ENCODE results near the gene MAP9. TPM values are rescaled to one million over a fixed set of nuclear protein-coding genes. Genes with fewer than 3 reads are reported as not detected.

Gene MAP9
- total RNA-seq, 1 donor from 2014 or later, result 4.2 TPM

GRCh38 chr4:155383541-155383940, 6.8 kb upstream of the MAP9 start:
- no peak for FAIRE-seq
- TF ChIP-seq, protein P1, sequence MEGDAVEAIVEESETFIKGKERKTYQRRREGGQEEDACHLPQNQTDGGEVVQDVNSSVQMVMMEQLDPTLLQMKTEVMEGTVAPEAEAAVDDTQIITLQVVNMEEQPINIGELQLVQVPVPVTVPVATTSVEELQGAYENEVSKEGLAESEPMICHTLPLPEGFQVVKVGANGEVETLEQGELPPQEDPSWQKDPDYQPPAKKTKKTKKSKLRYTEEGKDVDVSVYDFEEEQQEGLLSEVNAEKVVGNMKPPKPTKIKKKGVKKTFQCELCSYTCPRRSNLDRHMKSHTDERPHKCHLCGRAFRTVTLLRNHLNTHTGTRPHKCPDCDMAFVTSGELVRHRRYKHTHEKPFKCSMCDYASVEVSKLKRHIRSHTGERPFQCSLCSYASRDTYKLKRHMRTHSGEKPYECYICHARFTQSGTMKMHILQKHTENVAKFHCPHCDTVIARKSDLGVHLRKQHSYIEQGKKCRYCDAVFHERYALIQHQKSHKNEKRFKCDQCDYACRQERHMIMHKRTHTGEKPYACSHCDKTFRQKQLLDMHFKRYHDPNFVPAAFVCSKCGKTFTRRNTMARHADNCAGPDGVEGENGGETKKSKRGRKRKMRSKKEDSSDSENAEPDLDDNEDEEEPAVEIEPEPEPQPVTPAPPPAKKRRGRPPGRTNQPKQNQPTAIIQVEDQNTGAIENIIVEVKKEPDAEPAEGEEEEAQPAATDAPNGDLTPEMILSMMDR (IDR thresholded peaks at IDR 0.05; ENCODE audit: insufficient read depth, low read length, severe bottlenecking), result no peak

GRCh38 chr4:155377276-155377675, 511 bp upstream of the MAP9 start:
- Histone ChIP-seq H3K36me3 (ENCODE audit: control insufficient read depth, insufficient read depth, low read length) (no peaks in the 10 kb centered on the region), H3K4me3 (ENCODE audit: low read depth, low read length) (peak overlapping the region; percentile 60), H3K27me3 (ENCODE audit: control insufficient read depth, insufficient read depth, low read length) (no peaks in the 10 kb centered on the region)
- TF ChIP-seq, protein P1 (IDR thresholded peaks at IDR 0.05; ENCODE audit: insufficient read depth, low read length, severe bottlenecking), result no peak
- DNase-seq (ENCODE audit: low read depth) (peak; percentile 58), FAIRE-seq (no peak)

More at GRCh38 chr4:155383541-155383940, 6.8 kb upstream of the MAP9 start:
- H3K36me3 ChIP-seq (ENCODE audit: control insufficient read depth, insufficient read depth, low read length), result no peaks in the 10 kb centered on the region
- no peak overlapping the region for H3K4me3 ChIP-seq (ENCODE audit: low read depth, low read length)
- DNase-seq (ENCODE audit: low read depth), result no peak
- H3K27me3 ChIP-seq (ENCODE audit: control insufficient read depth, insufficient read depth, low read length), result no peaks in the 10 kb centered on the region

DNA sequence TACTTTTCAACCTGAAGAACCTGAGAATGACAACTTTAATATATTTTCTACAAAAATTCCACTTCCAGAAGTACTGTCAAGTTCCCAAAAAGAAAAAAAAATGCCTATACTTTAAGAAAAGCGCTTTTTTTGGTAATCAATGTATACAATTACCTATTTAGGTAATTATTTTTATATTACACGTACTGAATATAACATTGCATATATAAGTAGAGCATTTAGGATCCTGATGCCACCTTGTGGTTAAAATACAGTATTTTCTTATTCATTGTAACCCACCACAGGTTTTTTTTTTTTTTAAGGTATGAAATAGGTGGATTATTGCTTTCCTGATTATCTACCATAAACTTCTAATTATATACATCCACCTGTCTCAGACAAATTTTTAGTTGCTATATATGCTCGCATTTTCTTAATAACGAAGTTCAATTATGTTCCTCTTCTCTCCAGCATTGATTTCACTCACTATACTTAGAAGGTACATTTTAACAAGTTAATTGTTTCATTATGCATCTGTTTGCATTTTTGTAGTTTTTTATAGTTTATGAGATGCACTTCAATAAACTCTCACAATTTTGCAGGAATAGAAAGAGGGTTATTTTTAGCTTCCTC, 5.2 kb downstream of the MAP9 start:
- peak; percentile 47 for DNase-seq (ENCODE audit: low read depth)
- TF ChIP-seq, protein P1 (IDR thresholded peaks at IDR 0.05; ENCODE audit: insufficient read depth, low read length, severe bottlenecking), result peak; percentile 16
- H3K4me3 ChIP-seq (ENCODE audit: low read depth, low read length), result no peak overlapping the region
- FAIRE-seq, result no peak
- peaks cover 2% of the 10 kb centered on the region for H3K36me3 ChIP-seq (ENCODE audit: control insufficient read depth, insufficient read depth, low read length)
- H3K27me3 ChIP-seq (ENCODE audit: control insufficient read depth, insufficient read depth, low read length), result no peaks in the 10 kb centered on the region

DNA sequence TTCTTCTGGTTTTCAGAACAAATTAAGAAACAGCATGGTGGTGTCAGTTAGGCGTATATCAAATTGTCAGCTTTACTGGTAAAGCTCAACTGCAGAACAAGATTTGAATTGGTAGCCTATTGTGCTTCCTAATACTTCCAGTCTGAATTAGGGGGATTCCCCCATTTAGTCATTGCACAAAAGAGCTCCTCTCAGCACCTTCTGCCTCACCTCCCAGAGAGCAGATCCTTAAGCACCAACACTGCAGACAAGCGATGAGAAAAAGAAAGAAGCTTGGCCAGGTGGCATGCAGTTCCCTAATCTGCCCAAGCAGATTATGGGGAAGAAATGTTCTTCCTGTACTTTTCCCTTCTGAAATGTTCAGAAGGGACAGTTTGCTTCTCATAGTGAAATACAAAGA, 9.2 kb downstream of the MAP9 start:
- no peaks in the 10 kb centered on the region for H3K27me3 ChIP-seq (ENCODE audit: control insufficient read depth, insufficient read depth, low read length)
- H3K4me3 ChIP-seq (ENCODE audit: low read depth, low read length), result no peak overlapping the region
- FAIRE-seq, result no peak
- DNase-seq (ENCODE audit: low read depth), result peak; percentile 18
- TF ChIP-seq, protein P1 (IDR thresholded peaks at IDR 0.05; ENCODE audit: insufficient read depth, low read length, severe bottlenecking), result no peak
- H3K36me3 ChIP-seq (ENCODE audit: control insufficient read depth, insufficient read depth, low read length), result peaks cover 2% of the 10 kb centered on the region

- TF ChIP-seq, protein P1 (IDR thresholded peaks at IDR 0.05; ENCODE audit: insufficient read depth, low read length, severe bottlenecking), result peak; percentile 72
- Histone ChIP-seq H3K4me3 (ENCODE audit: low read depth, low read length) (no peak overlapping the region), H3K27me3 (ENCODE audit: control insufficient read depth, insufficient read depth, low read length) (no peaks in the 10 kb centered on the region), H3K36me3 (ENCODE audit: control insufficient read depth, insufficient read depth, low read length) (no peaks in the 10 kb centered on the region)
- peak; percentile 30 for DNase-seq (ENCODE audit: low read depth)
- FAIRE-seq, result no peak
Measured at GRCh38 chr4:155353923-155354540, 22.7 kb downstream of the MAP9 start.
